Mesothelial cell of epicardium (in vitro differentiated cells): ENCODE measurements around the gene FNIP2. TPM values are rescaled to one million over a fixed set of nuclear protein-coding genes. Genes with fewer than 3 reads are reported as not detected.
"Not testable (repeated sequence)": the region's sequence is repeated elsewhere in the genome, so short reads cannot be mapped to it uniquely, and the experiment has no call there.

ENCODE experiments used
- DNase-seq, 2 experiments: peaks; one replicate each; pipeline ENCODE4 v3.0.0; 2021; ENCODE audit warnings: low spot score in 2 of 2; ENCODE audit not compliant: unreplicated experiment in 2 of 2
- H3K27ac Mint-ChIP-seq: 2 replicates; pipeline ENCODE4 v1.8.0; 2021; ENCODE audit warnings: mixed read lengths
- H3K27me3 Mint-ChIP-seq: 2 replicates; pipeline ENCODE4 v1.8.0; 2021; ENCODE audit warnings: low read depth, mixed read lengths
- H3K36me3 Mint-ChIP-seq: 2 replicates; pipeline ENCODE4 v1.8.0; 2021; ENCODE audit warnings: mixed read lengths
- H3K4me1 Mint-ChIP-seq: 2 replicates; pipeline ENCODE4 v1.8.0; 2021; ENCODE audit warnings: mixed read lengths
- H3K4me3 Mint-ChIP-seq: 2 replicates; pipeline ENCODE4 v1.8.0; 2021; ENCODE audit warnings: mild to moderate bottlenecking, moderate library complexity, mixed read lengths
- H3K9me3 Mint-ChIP-seq: 2 replicates; pipeline ENCODE4 v1.8.0; 2021; ENCODE audit warnings: mixed read lengths
- total RNA-seq: library from RNA; stranded (reverse); gene quantifications from 3 replicates; pipeline ENCODE4 v1.2.1, GENCODE V29; 2021
- TF ChIP-seq, protein P1 (sequence below): fragments of 200-600 bp; sonication (generic); IDR thresholded peaks from one replicate; pipeline ENCODE4 v1.5.0; 2021; ENCODE audit warnings: antibody characterized with exemption; ENCODE audit not compliant: unreplicated experiment

The FNIP2 gene
- total RNA-seq, 1 donor from 2014 or later = 32.1 TPM

DNA sequence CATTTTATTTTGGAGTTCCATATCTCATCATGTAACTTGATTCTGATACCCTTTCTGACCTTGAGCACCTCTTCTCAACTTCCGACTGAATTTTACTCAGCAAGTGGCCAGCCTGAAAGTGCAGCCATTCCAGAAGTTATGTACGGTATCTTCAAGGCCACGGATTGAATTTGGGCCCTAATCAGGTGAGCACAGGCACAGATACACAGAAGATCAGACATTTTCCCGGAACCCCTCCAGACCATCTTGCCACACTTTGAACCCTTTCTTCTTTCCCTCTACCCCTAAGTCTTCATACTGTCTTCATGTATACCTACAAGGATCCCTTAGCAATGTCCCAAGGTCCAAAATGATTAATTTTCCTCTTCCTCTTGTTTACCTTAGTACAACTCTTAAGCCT is 108.2 kb downstream of the FNIP2 start:
- H3K9me3 Mint-ChIP-seq = peaks cover 4% of the 10 kb centered on the region
- H3K27me3 Mint-ChIP-seq = no peaks in the 10 kb centered on the region
- DNase-seq = no peak
- peaks cover 32% of the 10 kb centered on the region for H3K36me3 Mint-ChIP-seq
- no peak overlapping the region for H3K4me3 Mint-ChIP-seq
- no peak overlapping the region for H3K27ac Mint-ChIP-seq
- TF ChIP-seq, protein P1, sequence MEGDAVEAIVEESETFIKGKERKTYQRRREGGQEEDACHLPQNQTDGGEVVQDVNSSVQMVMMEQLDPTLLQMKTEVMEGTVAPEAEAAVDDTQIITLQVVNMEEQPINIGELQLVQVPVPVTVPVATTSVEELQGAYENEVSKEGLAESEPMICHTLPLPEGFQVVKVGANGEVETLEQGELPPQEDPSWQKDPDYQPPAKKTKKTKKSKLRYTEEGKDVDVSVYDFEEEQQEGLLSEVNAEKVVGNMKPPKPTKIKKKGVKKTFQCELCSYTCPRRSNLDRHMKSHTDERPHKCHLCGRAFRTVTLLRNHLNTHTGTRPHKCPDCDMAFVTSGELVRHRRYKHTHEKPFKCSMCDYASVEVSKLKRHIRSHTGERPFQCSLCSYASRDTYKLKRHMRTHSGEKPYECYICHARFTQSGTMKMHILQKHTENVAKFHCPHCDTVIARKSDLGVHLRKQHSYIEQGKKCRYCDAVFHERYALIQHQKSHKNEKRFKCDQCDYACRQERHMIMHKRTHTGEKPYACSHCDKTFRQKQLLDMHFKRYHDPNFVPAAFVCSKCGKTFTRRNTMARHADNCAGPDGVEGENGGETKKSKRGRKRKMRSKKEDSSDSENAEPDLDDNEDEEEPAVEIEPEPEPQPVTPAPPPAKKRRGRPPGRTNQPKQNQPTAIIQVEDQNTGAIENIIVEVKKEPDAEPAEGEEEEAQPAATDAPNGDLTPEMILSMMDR = no peak
- peaks cover 14% of the 10 kb centered on the region for H3K4me1 Mint-ChIP-seq

DNA sequence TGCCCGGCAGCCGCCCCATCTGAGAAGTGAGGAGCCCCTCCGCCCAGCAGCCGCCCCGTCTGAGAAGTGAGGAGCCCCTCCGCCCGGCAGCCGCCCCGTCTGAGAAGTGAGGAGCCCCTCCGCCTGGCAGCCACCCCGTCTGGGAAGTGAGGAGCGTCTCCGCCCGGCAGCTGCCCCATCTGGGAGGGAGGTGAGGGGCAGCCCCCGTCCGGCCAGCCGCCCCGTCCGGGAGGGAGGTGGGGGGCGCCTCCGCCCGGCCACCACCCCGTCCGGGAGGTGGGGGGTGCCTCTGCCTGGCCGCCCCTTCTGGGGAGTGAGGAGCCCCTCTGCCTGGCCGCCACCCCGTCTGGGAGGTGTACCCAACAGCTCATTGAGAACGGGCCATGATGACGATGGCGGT is 113.3 kb downstream of the FNIP2 start:
- not testable (repeated sequence) for H3K9me3 Mint-ChIP-seq, H3K4me1 Mint-ChIP-seq, DNase-seq, H3K27ac Mint-ChIP-seq, H3K27me3 Mint-ChIP-seq, H3K4me3 Mint-ChIP-seq
- H3K36me3 Mint-ChIP-seq = peaks cover 42% of the 10 kb centered on the region

DNA sequence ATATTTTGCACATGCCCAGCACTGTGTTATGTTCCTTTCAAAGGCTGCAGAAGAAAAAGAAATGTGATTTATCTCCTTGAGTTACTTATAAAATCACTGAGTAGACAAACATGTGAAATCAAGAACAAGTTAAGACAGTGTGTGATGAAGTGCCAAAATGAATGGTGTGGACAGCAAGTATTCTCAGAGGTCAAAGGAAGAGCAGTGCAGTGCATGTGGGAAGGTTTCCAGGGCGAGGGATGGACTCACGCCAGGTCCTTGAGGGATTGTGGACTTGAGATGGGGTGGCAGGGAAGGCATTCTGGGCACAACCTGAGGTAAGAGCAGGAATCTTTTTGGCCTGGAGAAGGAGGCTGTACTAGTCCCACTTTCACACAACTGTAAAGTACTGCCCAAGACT is 115.5 kb downstream of the FNIP2 start:
- Mint-ChIP-seq H3K36me3 (peaks cover 34% of the 10 kb centered on the region), H3K27me3 (no peaks in the 10 kb centered on the region), H3K9me3 (no peaks in the 10 kb centered on the region), H3K4me3 (no peak overlapping the region), H3K4me1 (peaks cover 8% of the 10 kb centered on the region), H3K27ac (no peak overlapping the region)
- DNase-seq = no peak
- TF ChIP-seq, protein P1 = no peak

DNA sequence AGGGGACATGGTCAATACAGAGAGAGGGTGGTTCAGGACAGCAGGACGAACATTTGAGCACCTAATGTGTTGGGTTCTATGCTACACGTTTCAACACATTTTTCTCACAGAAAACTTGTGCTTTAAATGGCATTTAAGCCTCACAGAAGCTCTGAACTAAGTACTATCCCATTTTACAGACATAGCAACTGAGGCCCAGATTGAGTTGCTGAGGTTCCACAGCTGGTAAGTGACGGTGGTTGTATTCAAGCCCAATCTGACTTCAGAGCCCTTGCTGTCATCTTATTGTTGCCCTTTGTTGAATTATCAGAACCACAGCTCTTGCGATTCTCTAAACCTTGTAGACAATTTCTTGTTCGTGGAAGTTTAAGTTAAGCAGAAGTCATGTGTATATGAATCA is 116.7 kb downstream of the FNIP2 start:
- H3K36me3 Mint-ChIP-seq = peaks cover 34% of the 10 kb centered on the region
- peaks cover 8% of the 10 kb centered on the region for H3K4me1 Mint-ChIP-seq
- DNase-seq = no peak

DNA sequence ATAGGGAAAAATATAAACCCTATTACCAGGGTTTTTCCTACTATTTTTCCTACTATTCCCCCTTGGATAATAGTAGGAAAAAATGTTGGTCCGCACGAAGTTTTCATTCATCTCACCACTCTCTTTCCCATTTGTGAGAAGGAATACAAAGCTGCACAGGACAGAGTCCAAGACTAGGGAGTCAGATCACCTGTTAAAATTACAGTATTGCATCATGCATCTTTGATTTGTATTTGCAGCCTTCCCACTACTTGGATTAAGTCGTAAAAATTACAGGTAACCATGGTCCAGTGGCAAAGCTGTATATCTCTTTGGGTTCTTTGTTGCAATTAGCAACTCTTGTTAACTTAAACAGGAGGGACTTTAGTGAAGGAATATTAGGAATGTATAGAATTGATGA is 121.5 kb downstream of the FNIP2 start:
- Mint-ChIP-seq H3K27me3 (no peaks in the 10 kb centered on the region), H3K9me3 (no peaks in the 10 kb centered on the region)

More for the DNA sequence above, 116.7 kb downstream of the FNIP2 start:
- TF ChIP-seq, protein P1 = no peak
- Mint-ChIP-seq H3K27ac (no peak overlapping the region), H3K27me3 (no peaks in the 10 kb centered on the region), H3K9me3 (no peaks in the 10 kb centered on the region), H3K4me3 (no peak overlapping the region)

DNA sequence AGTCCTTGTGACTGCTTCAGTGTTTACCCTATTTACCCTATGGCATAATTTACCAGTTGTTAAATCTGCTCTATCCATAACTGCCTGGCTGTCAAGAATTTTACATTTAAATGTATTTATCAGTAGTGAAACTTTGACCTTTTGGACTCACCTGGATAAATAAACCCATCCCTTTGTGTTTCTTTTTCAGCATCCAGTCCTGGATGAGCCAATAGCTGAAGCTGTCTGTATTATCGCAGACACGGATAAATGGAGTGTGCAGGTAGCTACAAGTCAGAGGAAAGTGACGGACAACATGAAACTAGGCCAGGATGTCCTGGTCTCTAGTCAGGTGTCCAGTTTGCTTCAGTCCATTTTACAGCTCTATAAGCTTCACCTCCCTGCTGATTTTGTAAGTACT is 122.4 kb downstream of the FNIP2 start:
- no peak for DNase-seq
- Mint-ChIP-seq H3K9me3 (no peaks in the 10 kb centered on the region), H3K4me1 (peaks cover 5% of the 10 kb centered on the region), H3K4me3 (no peak overlapping the region), H3K27me3 (no peaks in the 10 kb centered on the region), H3K27ac (no peak overlapping the region), H3K36me3 (peaks cover 25% of the 10 kb centered on the region)
- TF ChIP-seq, protein P1 = no peak

More for the DNA sequence above, 121.5 kb downstream of the FNIP2 start:
- H3K27ac Mint-ChIP-seq = no peak overlapping the region
- no peak overlapping the region for H3K4me3 Mint-ChIP-seq
- TF ChIP-seq, protein P1 = no peak
- DNase-seq = no peak
- peaks cover 5% of the 10 kb centered on the region for H3K4me1 Mint-ChIP-seq
- H3K36me3 Mint-ChIP-seq = peaks cover 22% of the 10 kb centered on the region
